Prostate gland (tissue), 2 donors: Measurements from ENCODE around the gene GOLGA6A.

Source experiments
- CTCF ChIP-seq, 4 experiments: fragments of 200-600 bp in 2 of 4; fragments of 450-650 bp in 2 of 4; sonication (generic) in 2 of 4; IDR thresholded peaks; 1 replicate in 3 of 4; 2 replicates in 1 of 4; pipeline ENCODE4 v1.5.1; 2016 to 2019; ENCODE audit warnings: antibody characterized with exemption in 4 of 4, mild to moderate bottlenecking in 2 of 4, moderate library complexity in 2 of 4
- POLR2A ChIP-seq: fragments of 450-650 bp; IDR thresholded peaks from one replicate; pipeline ENCODE4 v1.6.1; 2016; ENCODE audit warnings: antibody characterized with exemption, mild to moderate bottlenecking
- POLR2AphosphoS5 ChIP-seq: sonication (generic); formaldehyde crosslinking; IDR thresholded peaks from one replicate; pipeline ENCODE4 v1.6.1; 2017; ENCODE audit warnings: antibody characterized with exemption

- no peak for TF ChIP-seq POLR2A
- no peak for TF ChIP-seq CTCF (IDR thresholded peaks at IDR 0.05)
- no peak for TF ChIP-seq POLR2AphosphoS5
Measured at GRCh38 chr15:74131628-74132413, 49.5 kb upstream of the GOLGA6A start.
